Measurements from ENCODE around the gene AKAP8. TPM values are rescaled to one million over a fixed set of nuclear protein-coding genes. Genes with fewer than 3 reads are reported as not detected.

AKAP8 gene
- total and polyA plus RNA-seq, 2 of the 4 experiments (the other 2 are of a cell fraction), result 12.2 to 13.4 TPM

GRCh38 chr19:15418579-15419412, 39.2 kb upstream of the AKAP8 start, which contains the start of gene AKAP8L (continued):
- 0 out of 2 replicates have a peak, but pooled peaks have one; percentile 5 for TF ChIP-seq ELK1 (IDR thresholded peaks at IDR 0.05; ENCODE audit: borderline replicate concordance, low read depth, low read length)
- peak; percentile 51; the same call in 1 of the 2 replicates for TF ChIP-seq BHLHE40 (IDR thresholded peaks at IDR 0.05; ENCODE audit: low read depth, low read length)
- no peak for TF ChIP-seq RFX5 (IDR thresholded peaks at IDR 0.05; ENCODE audit: low read depth, low read length)
- TF ChIP-seq NFE2L2 (IDR thresholded peaks at IDR 0.05; ENCODE audit: low read depth, low read length), result no peak

All from IMR-90 (cell line).